PFSK-1 (cell line): ENCODE results near the gene CHRM1.

Experiments used
- FOXP2 ChIP-seq: optimal IDR thresholded peaks from 2 replicates; pipeline ENCODE3; 2011; ENCODE audit warnings: borderline replicate concordance, control low read depth, inconsistent platforms; ENCODE audit not compliant: insufficient read depth; ENCODE audit errors: extremely low read length, extremely low read depth
- POLR2AphosphoS5 ChIP-seq: IDR thresholded peaks from 2 replicates; pipeline ENCODE4 v1.6.1; 2012; ENCODE audit warnings: low read depth, mild to moderate bottlenecking, control low read depth, low read length, moderate library complexity
- SIN3A ChIP-seq: IDR thresholded peaks from 2 replicates; pipeline ENCODE4 v1.6.1; 2012; ENCODE audit warnings: mild to moderate bottlenecking, low read length, moderate library complexity, borderline replicate concordance; ENCODE audit not compliant: insufficient read depth
- TAF1 ChIP-seq: IDR thresholded peaks from 2 replicates; pipeline ENCODE4 v1.6.1; 2012; ENCODE audit warnings: low read length, control low read depth, borderline replicate concordance; ENCODE audit not compliant: insufficient read depth
- TF ChIP-seq, protein P1 (sequence below), 2 experiments: IDR thresholded peaks; 2 replicates each; pipeline versions ENCODE4 v1.6.1 to v1.8.0; 2011 to 2012; ENCODE audit warnings: low read depth in 2 of 2, low read length in 2 of 2, control low read depth in 1 of 2, inconsistent platforms in 1 of 2, mild to moderate bottlenecking in 1 of 2, moderate library complexity in 1 of 2; ENCODE audit not compliant: insufficient read depth in 1 of 2

The CHRM1 gene

DNA sequence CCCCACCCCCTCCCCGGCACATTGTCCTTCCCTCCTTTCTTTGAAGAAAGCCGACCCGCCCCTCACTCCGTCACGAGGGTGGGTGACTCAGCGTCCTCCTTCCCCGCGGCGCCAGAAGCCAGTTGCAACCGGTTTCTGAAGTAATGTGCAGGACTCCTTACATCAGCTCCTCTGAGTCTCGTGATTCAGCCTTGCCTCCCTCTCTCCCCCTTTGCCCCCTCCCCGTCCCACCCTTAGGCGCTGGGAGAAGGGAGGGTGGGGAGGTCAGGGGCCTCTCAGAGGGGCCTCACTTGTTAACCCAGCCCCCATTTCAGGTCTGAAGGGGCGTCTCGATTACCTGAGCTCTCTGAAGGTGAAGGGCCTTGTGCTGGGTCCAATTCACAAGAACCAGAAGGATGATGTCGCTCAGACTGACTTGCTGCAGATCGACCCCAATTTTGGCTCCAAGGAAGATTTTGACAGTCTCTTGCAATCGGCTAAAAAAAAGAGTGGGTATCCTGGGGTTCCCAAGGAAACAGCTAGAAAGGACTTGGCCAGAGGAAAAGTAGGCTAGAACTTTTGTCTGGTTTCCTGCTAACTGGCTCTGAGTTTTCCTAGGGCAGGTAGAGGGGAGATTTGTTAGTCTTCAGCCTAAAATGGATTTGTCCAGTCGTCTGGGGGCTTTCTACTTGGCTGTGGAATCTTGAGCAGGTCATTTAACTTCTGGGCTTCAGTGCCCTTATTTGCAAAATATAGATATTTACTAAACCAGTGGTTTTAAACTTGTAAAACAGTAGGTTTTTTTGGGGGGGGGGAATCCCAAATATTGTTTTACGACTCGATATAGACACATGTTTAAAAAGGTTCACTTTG is 39.4 kb downstream of the CHRM1 start:
- TF ChIP-seq, protein P1, sequence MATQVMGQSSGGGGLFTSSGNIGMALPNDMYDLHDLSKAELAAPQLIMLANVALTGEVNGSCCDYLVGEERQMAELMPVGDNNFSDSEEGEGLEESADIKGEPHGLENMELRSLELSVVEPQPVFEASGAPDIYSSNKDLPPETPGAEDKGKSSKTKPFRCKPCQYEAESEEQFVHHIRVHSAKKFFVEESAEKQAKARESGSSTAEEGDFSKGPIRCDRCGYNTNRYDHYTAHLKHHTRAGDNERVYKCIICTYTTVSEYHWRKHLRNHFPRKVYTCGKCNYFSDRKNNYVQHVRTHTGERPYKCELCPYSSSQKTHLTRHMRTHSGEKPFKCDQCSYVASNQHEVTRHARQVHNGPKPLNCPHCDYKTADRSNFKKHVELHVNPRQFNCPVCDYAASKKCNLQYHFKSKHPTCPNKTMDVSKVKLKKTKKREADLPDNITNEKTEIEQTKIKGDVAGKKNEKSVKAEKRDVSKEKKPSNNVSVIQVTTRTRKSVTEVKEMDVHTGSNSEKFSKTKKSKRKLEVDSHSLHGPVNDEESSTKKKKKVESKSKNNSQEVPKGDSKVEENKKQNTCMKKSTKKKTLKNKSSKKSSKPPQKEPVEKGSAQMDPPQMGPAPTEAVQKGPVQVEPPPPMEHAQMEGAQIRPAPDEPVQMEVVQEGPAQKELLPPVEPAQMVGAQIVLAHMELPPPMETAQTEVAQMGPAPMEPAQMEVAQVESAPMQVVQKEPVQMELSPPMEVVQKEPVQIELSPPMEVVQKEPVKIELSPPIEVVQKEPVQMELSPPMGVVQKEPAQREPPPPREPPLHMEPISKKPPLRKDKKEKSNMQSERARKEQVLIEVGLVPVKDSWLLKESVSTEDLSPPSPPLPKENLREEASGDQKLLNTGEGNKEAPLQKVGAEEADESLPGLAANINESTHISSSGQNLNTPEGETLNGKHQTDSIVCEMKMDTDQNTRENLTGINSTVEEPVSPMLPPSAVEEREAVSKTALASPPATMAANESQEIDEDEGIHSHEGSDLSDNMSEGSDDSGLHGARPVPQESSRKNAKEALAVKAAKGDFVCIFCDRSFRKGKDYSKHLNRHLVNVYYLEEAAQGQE (IDR thresholded peaks at IDR 0.05; ENCODE audit: insufficient read depth in 1 of 2, low read depth in 2 of 2, low read length in 2 of 2), result peak in 1 of 2 experiments; percentile 35; a peak in 1 of 4 replicates
- TF ChIP-seq FOXP2 (peak; percentile 11), TAF1 (no peak; the same call in 1 of the 2 replicates), SIN3A (peak; percentile 47), POLR2AphosphoS5 (peak; percentile 26; the same call in 1 of the 2 replicates)

DNA sequence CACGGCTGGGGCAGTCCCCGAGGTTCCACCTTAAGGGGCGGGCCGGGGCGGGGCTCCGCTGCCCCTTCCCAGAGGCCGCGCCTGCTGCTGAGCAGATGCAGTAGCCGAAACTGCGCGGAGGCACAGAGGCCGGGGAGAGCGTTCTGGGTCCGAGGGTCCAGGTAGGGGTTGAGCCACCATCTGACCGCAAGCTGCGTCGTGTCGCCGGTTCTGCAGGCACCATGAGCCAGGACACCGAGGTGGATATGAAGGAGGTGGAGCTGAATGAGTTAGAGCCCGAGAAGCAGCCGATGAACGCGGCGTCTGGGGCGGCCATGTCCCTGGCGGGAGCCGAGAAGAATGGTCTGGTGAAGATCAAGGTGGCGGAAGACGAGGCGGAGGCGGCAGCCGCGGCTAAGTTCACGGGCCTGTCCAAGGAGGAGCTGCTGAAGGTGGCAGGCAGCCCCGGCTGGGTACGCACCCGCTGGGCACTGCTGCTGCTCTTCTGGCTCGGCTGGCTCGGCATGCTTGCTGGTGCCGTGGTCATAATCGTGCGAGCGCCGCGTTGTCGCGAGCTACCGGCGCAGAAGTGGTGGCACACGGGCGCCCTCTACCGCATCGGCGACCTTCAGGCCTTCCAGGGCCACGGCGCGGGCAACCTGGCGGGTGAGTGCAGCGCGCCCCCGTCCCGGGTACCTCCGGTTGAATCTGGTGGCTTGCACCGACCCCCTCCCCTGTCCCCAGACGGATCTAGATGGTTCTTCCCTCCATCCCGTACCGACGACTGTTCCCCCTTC is 40.2 kb downstream of the CHRM1 start, which contains the start of gene SLC3A2:
Gene SLC3A2 (plus strand): TSS at position 94 of the 776 bp plus-strand sequence. CDS start 128 bp downstream, at position 222.
- TF ChIP-seq FOXP2 (peak; percentile 73), TAF1 (peak; percentile 97), SIN3A (peak; percentile 50; the same call in 1 of the 2 replicates), POLR2AphosphoS5 (peak; percentile 99)
- TF ChIP-seq, protein P1 (IDR thresholded peaks at IDR 0.05; ENCODE audit: insufficient read depth in 1 of 2, low read depth in 2 of 2, low read length in 2 of 2), result peak; percentile 47 to 53; a peak in 2 of 4 replicates

DNA sequence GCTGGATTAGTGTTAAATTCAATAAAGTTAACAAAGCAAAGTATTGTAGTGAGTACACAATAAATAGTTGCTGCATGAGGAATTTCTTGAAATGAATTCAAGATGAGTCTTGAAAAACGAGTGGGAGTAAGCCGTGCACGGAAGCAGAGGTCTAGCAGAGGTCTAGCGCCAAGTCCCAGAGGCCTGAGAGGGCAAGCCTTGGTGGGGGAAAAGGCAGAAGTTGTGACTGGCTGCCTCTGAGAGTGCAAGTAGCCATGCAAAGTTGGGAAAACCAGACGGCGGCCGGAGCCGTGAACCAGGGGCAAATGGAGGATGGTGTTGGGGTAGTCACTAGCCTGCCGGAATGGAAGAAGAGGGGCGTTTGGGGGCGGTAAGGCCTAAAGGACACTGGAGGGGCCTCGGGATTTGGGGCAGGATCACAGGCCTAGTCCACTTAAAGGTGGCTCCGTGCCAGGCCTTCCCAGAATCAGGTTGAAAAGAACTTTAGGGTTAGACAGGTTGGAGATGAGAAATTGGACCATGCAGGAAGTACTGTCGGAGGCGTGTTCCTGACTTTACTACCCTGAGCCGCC is 40.8 kb downstream of the CHRM1 start:
- TF ChIP-seq FOXP2 (no peak), POLR2AphosphoS5 (no peak), TAF1 (no peak), SIN3A (no peak)
- TF ChIP-seq, protein P1 (IDR thresholded peaks at IDR 0.05; ENCODE audit: insufficient read depth in 1 of 2, low read depth in 2 of 2, low read length in 2 of 2), result no peak

GRCh38 chr11:62879235-62879978 is 41.8 kb downstream of the CHRM1 start:
- TF ChIP-seq, protein P1 (IDR thresholded peaks at IDR 0.05; ENCODE audit: insufficient read depth in 1 of 2, low read depth in 2 of 2, low read length in 2 of 2), result no peak
- no peak for TF ChIP-seq POLR2AphosphoS5
- TF ChIP-seq TAF1, result no peak
- no peak for TF ChIP-seq FOXP2
- no peak for TF ChIP-seq SIN3A
